ENCODE data around the gene TM4SF1.
"Not testable (repeated sequence)": the region's sequence is repeated elsewhere in the genome, so short reads cannot be mapped to it uniquely, and the experiment has no call there.

Gene TM4SF1

DNA sequence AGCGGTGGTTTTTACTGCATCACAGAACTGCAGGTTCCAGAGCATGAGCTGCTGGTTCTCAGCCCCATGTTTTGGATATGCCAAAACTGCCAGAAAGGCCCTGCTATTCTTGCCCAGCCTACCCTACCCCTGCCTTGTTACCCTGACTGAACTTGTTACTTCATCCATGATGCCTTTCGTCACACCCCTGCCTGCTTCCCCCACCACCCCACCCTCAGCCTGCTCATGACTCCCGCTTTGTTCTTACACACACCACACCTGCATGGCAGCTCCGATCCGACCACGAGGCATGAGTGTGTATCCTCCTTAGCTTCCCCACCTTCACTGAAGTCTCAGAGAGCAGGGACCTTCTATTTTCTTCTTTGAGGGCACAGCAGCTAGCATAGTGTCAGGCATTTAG, 5.1 kb upstream of the TM4SF1 start:
- H3K36me3 ChIP-seq (ENCODE audit: control insufficient read depth, low read depth, low read length), result no peaks in the 10 kb centered on the region
- no peak overlapping the region for H3K4me3 ChIP-seq (ENCODE audit: low read length)
- H3K4me1 ChIP-seq (ENCODE audit: control insufficient read depth, low read depth, low read length), result no peaks in the 10 kb centered on the region
- H3K27ac ChIP-seq (ENCODE audit: low read length), result no peak overlapping the region
- H3K9ac ChIP-seq (ENCODE audit: low read length), result no peak overlapping the region
- no peaks in the 10 kb centered on the region for H3K27me3 ChIP-seq (ENCODE audit: control insufficient read depth, insufficient read depth, low read length)
- H3K9me3 ChIP-seq (ENCODE audit: control insufficient read depth, low read depth, low read length), result no peaks in the 10 kb centered on the region

DNA sequence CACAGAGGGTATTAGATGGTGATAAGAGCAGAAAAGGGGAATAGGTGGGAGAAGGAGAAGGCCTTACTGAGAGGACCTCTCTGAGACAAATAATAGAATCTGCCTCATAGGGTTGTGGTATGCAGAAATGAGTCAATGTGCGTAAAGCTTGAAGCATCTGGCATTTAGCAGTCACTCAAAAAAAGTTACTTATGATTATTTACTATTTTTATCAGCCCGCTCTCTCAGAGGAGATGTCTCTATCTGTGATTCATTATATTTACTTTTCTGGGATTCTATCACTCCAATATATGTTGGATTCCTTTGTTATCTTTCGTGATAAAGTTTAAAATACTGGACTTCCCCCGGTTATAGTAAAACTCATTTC, 4.6 kb upstream of the TM4SF1 start:
- no peak overlapping the region for H3K27ac ChIP-seq (ENCODE audit: low read length)

DNA sequence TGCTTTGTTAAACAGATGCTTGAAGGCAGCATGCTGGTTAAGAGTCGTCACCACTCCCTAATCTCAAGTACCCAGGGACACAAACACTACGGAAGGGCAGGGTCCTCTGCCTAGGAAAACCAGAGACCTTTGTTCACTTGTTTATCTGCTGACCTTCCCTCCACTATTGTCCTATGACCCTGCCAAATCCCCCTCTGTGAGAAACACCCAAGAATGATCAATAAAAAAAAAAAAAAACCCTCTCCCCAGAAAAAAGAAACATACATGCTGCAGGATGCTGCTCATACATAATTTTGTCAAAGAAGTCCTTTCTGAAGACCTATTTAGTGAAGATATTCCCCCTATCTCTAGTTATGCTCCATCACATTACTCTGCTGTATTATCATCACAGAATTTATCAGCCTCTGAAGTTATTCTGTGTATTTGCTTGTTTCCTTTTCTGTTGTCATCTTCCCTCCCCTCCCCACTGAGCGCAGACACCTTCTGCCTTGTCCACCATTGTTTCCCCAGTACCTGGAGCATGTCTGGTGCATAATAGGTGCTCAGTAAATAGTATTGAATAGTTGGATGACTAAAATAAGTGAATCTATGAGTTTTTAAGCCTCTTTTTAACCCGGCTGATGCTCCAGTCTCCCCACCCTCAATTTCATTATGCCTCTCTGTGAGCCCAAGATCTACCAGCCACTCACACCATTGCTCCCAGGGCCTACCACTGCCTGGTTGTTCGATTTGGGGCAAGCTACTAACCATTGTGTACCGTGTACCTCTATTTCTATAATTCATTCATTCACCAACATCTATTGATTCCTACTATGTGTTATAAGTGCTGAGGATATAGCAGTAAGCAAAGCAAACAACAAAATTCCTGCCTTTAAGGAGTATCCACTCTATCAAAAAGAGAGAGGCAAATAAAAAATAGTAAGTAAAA, 4.0 kb upstream of the TM4SF1 start:
- no peaks in the 10 kb centered on the region for H3K4me1 ChIP-seq (ENCODE audit: control insufficient read depth, low read depth, low read length)
- no peak overlapping the region for H3K27ac ChIP-seq (ENCODE audit: low read length)

More for the DNA sequence above, 4.6 kb upstream of the TM4SF1 start:
- Histone ChIP-seq H3K36me3 (ENCODE audit: control insufficient read depth, low read depth, low read length) (no peaks in the 10 kb centered on the region), H3K4me1 (ENCODE audit: control insufficient read depth, low read depth, low read length) (no peaks in the 10 kb centered on the region), H3K9me3 (ENCODE audit: control insufficient read depth, low read depth, low read length) (no peaks in the 10 kb centered on the region), H3K9ac (ENCODE audit: low read length) (no peak overlapping the region), H3K4me3 (ENCODE audit: low read length) (no peak overlapping the region), H3K27me3 (ENCODE audit: control insufficient read depth, insufficient read depth, low read length) (no peaks in the 10 kb centered on the region)

DNA sequence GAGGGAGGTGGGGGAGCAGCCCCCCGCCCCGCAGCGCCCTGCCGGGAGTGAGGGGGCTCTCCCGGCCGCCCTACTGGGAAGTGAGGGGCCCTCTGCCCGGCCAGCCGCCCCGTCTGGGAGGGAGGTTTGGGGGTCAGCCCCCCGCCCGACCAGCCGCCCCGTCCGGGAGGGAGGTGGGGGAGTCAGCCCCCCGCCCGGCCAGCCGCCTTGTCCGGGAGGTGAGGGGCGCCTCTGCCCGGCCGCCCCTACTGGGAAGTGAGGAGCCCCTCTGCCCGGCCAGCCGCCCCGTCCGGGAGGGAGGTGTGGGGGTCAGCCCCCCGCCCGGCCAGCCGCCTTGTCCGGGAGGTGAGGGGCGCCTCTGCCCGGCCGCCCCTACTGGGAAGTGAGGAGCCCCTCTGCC, 2.8 kb upstream of the TM4SF1 start:
- H3K9me3 ChIP-seq (ENCODE audit: control insufficient read depth, low read depth, low read length); H3K27ac ChIP-seq (ENCODE audit: low read length); H3K9ac ChIP-seq (ENCODE audit: low read length); H3K36me3 ChIP-seq (ENCODE audit: control insufficient read depth, low read depth, low read length); H3K4me1 ChIP-seq (ENCODE audit: control insufficient read depth, low read depth, low read length); H3K27me3 ChIP-seq (ENCODE audit: control insufficient read depth, insufficient read depth, low read length); H3K4me3 ChIP-seq (ENCODE audit: low read length): not testable (repeated sequence)

More for the DNA sequence above, 4.0 kb upstream of the TM4SF1 start:
- Histone ChIP-seq H3K9ac (ENCODE audit: low read length) (no peak overlapping the region), H3K4me3 (ENCODE audit: low read length) (no peak overlapping the region), H3K9me3 (ENCODE audit: control insufficient read depth, low read depth, low read length) (no peaks in the 10 kb centered on the region), H3K27me3 (ENCODE audit: control insufficient read depth, insufficient read depth, low read length) (no peaks in the 10 kb centered on the region), H3K36me3 (ENCODE audit: control insufficient read depth, low read depth, low read length) (no peaks in the 10 kb centered on the region)

DNA sequence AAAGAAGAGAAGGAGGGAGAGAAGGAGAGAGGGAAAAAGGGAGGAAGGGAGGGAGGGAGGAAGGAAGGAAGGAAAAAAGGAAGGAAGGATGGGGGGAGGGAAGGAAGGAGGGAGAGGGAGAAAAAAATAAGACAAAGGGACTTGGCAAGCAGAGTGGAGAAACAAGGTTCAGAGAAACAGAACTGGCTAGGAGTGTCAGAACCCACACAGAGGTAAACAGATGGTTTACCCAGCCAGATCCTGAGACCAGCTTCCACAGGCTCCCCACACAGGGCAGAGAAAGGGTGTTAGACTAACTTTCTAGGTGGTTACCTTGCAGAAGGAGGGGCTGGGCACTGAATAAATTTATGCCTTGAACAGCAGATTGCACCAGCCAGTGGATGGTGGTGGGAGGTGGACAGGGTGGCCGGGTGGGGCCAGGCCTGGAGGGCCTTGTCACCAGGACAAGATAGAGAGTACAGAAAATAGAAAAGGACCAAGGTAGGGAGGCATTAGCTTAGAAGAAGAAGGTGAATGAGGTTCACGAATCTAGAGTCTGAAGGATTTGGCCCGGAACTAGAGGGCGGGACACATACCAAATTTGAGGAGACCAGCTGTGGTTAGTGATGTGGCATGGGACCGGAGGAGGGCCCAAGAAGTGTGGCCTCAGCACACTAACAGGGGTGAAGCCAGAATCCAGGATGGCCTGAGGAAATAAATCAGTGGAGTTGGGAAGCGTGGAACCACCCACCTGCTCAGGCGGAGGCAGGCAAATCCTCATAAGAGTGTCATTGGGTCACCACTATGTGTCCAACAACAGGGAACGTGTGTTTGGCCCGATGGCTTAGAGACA, 1.2 kb upstream of the TM4SF1 start:
- Histone ChIP-seq H3K27me3 (ENCODE audit: control insufficient read depth, insufficient read depth, low read length) (no peaks in the 10 kb centered on the region), H3K4me1 (ENCODE audit: control insufficient read depth, low read depth, low read length) (peaks cover 3% of the 10 kb centered on the region), H3K9me3 (ENCODE audit: control insufficient read depth, low read depth, low read length) (no peaks in the 10 kb centered on the region), H3K27ac (ENCODE audit: low read length) (no peak overlapping the region), H3K4me3 (ENCODE audit: low read length) (no peak overlapping the region), H3K9ac (ENCODE audit: low read length) (no peak overlapping the region), H3K36me3 (ENCODE audit: control insufficient read depth, low read depth, low read length) (no peaks in the 10 kb centered on the region)

DNA sequence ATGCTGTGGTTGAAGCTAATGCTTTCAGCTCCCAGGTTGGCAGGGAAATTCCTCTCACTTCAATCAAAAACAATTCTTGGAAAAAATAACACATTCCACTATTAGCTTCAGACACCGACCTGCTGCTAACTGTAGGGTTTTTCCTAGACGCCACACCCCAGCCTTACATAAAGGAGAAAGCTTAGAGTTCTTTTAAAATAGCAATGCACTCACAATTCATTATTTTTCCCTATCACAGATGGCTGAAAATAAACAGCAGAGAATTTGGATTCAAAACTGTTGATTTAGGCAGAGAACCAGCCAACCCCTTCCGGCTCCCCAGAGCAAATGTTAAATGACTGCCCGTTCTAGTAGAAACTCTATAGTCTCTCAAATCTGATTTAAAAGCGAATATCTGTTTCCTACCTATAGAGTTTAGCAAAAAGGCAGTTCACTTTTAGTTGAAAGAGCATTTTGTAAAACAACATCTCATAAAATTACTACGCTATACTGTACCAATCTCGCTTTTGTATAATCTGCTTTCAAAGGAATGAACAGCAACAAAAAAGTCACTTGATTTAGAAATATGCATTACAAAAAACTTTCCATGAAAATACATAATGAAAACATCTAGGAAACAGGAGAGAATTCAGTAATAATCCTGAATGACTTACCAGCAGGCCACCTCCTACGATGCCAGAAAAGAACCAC, 586 bp downstream of the TM4SF1 start:
- H3K27me3 ChIP-seq (ENCODE audit: control insufficient read depth, insufficient read depth, low read length), result no peaks in the 10 kb centered on the region
- H3K9ac ChIP-seq (ENCODE audit: low read length), result no peak overlapping the region
- H3K27ac ChIP-seq (ENCODE audit: low read length), result no peak overlapping the region
- H3K4me3 ChIP-seq (ENCODE audit: low read length), result no peak overlapping the region
- H3K4me1 ChIP-seq (ENCODE audit: control insufficient read depth, low read depth, low read length), result peaks cover 3% of the 10 kb centered on the region
- no peaks in the 10 kb centered on the region for H3K36me3 ChIP-seq (ENCODE audit: control insufficient read depth, low read depth, low read length)
- H3K9me3 ChIP-seq (ENCODE audit: control insufficient read depth, low read depth, low read length), result no peaks in the 10 kb centered on the region

DNA sequence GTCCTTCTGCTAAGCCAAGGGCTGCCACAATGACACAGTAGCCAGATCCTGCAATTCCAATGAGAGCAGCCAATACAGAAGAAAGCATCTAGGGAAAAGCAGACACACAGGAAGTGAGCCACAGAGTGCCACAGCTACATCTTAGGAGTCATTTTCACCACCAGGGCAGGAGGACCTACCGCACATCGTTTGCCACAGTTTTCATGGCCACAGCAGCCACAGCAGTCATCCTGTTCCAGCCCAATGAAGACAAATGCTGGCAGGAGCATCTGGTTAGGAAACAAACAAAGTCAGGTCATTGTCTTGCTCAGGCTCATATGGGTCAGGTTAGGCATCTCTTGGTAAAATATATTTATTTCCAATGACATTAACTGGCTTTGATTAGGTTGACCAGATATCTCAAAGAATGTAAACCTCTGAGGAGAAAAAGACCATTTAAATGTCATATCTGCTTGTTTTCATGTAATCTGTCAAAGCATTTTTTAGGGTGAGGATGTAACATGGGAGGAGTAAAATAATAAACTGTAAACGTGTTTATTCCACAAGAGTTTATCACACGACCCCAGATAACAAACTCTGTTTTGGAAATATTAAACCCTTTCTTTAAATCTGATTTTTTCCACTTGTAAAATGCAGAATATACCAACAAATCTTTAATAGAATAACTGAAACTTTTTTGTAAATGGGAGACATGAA, 1.8 kb downstream of the TM4SF1 start:
- Histone ChIP-seq H3K9ac (ENCODE audit: low read length) (no peak overlapping the region), H3K27ac (ENCODE audit: low read length) (no peak overlapping the region), H3K4me3 (ENCODE audit: low read length) (no peak overlapping the region)

DNA sequence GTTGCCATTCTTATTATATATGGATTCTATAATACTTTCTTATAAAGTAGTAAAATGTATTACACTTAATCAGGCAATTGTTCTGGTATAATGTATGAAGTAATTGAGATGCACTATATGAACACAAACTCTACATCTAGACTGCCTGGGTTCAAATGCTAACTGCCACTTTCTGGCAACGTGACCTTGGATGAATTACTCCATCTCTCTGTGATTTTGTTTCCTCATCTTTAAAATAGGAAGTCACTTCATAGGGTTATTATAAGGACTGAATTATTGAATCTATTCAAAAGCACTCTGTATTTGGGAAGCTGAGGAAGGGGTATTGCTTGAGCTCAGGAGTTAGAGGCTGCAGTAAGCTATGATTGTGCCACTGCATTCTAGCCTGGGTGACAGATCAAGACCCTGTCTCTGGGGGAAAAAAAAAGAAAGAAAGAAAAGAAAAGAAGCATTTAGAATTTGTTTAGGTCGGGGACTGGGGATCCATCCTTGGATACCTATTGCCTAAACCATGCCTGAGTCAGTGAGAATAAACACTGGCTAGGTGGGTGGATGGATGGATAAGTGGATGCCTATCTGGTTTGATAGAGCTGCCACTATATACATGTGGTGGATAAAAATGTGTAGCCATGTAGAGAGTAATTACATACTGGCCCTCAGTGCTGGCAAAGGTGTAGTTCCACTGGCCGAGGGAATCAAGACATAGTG, 2.5 kb downstream of the TM4SF1 start:
- no peaks in the 10 kb centered on the region for H3K9me3 ChIP-seq (ENCODE audit: control insufficient read depth, low read depth, low read length)
- no peak overlapping the region for H3K9ac ChIP-seq (ENCODE audit: low read length)
- H3K27ac ChIP-seq (ENCODE audit: low read length), result no peak overlapping the region
- peaks cover 21% of the 10 kb centered on the region for H3K4me1 ChIP-seq (ENCODE audit: control insufficient read depth, low read depth, low read length)
- no peaks in the 10 kb centered on the region for H3K36me3 ChIP-seq (ENCODE audit: control insufficient read depth, low read depth, low read length)
- no peaks in the 10 kb centered on the region for H3K27me3 ChIP-seq (ENCODE audit: control insufficient read depth, insufficient read depth, low read length)
- H3K4me3 ChIP-seq (ENCODE audit: low read length), result no peak overlapping the region

More for the DNA sequence above, 1.8 kb downstream of the TM4SF1 start:
- Histone ChIP-seq H3K4me1 (ENCODE audit: control insufficient read depth, low read depth, low read length) (peaks cover 14% of the 10 kb centered on the region), H3K9me3 (ENCODE audit: control insufficient read depth, low read depth, low read length) (no peaks in the 10 kb centered on the region), H3K36me3 (ENCODE audit: control insufficient read depth, low read depth, low read length) (no peaks in the 10 kb centered on the region), H3K27me3 (ENCODE audit: control insufficient read depth, insufficient read depth, low read length) (no peaks in the 10 kb centered on the region)

DNA sequence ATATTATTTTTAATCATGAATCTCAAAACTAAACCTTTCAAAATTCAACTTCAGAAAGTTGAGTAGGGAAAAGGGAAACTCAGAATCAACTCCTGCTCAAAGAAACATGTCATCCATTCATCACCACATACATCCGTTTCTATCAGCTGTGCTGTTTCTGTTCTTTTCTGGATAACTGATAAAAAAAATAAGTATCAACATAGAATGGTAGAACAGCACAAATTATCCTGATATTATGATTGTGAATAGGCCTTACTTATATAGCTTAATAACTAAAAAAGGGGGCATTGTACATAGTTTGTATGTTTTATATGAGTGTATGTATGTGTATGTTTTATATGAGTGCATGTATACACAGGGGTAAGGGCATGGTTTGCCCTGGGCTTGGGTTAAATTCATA, 3.1 kb downstream of the TM4SF1 start:
- Histone ChIP-seq H3K27me3 (ENCODE audit: control insufficient read depth, insufficient read depth, low read length) (no peaks in the 10 kb centered on the region), H3K27ac (ENCODE audit: low read length) (no peak overlapping the region), H3K4me1 (ENCODE audit: control insufficient read depth, low read depth, low read length) (peaks cover 26% of the 10 kb centered on the region), H3K9ac (ENCODE audit: low read length) (no peak overlapping the region), H3K36me3 (ENCODE audit: control insufficient read depth, low read depth, low read length) (no peaks in the 10 kb centered on the region), H3K4me3 (ENCODE audit: low read length) (no peak overlapping the region), H3K9me3 (ENCODE audit: control insufficient read depth, low read depth, low read length) (no peaks in the 10 kb centered on the region)

DNA sequence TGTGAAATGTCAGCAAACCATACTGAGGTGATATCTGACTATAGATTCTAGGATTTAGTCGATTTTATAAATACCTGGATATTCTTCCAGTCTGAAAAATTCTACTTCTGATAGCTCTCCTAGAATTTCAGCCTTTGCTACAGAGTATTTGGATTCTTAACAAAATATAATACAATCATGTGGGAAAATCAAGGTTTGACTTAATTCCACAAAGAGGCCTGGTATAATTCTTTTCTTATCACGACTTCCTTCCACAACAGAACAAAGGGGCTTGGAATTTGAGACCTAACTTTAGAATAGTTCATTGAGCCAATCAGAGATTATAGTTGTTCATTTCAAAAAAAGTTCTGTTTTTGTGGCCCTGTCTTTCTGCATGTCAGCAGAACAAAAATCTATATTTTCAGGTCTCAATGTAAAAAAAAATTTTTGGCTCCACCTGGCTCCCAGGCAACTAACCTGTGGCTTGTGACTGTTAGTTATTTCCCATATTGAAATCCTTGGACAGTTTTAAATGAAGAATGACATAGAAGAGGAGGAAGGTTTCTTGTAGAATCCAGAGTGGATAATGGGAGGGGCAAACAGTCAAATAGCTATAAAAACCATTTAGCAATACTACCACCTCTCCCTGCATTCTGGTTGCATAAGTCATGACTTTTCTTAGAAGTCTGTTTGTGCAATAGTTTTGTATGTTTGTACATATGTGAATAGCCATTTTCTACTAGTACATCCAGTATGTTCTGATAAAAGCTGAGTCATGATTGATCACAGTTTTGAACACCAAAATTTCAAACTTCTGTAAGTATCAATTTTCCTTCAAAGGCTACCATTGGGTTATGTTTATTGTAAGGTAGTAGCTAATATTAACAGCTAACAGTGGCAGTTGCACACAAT, 4.0 kb downstream of the TM4SF1 start:
- Histone ChIP-seq H3K27ac (ENCODE audit: low read length) (no peak overlapping the region), H3K4me3 (ENCODE audit: low read length) (no peak overlapping the region), H3K4me1 (ENCODE audit: control insufficient read depth, low read depth, low read length) (peaks cover 36% of the 10 kb centered on the region), H3K9me3 (ENCODE audit: control insufficient read depth, low read depth, low read length) (no peaks in the 10 kb centered on the region), H3K9ac (ENCODE audit: low read length) (no peak overlapping the region), H3K27me3 (ENCODE audit: control insufficient read depth, insufficient read depth, low read length) (no peaks in the 10 kb centered on the region), H3K36me3 (ENCODE audit: control insufficient read depth, low read depth, low read length) (no peaks in the 10 kb centered on the region)

Measured in iPS-18a (cell line).